ENCODE data around the gene MEGF9.

MEGF9 gene

DNA sequence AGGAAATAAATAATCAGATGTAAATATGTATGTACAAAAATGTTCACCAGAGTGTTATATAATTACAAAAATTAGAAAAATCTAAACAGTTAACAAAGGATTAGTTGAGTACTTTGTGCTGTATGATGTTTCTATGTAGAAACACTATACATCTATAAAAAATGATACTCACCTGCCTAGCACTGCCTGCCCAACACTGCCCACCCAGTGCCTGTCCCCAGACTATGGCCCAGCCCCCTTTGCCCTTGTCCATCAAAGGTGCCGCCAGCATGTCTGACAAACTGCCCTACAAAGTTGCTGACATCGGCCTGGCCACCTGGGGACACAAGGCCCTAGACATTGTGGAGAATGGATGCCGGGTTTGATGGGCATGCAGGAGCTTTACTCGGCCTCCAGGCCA, 6.1 kb upstream of the MEGF9 start:
- POLR2A ChIA-PET = no interaction called here
- no peaks in the 10 kb centered on the region for H3K36me3 ChIP-seq (ENCODE audit: control insufficient read depth in 4 of 4, insufficient read depth in 4 of 4, low read length in 3 of 4)
- no peak overlapping the region for H3K4me3 ChIP-seq (ENCODE audit: control insufficient read depth in 1 of 7, extremely low read depth in 1 of 7, insufficient read depth in 4 of 7, low read depth in 2 of 7, low read length in 6 of 7)
- 95% methylated on average over 3 of the region's 4 CpGs for WGBS (ENCODE audit: insufficient coverage)
- H3K27ac ChIP-seq (ENCODE audit: insufficient read depth in 1 of 2, low read depth in 1 of 2, low read length in 2 of 2, poor library complexity in 1 of 2, severe bottlenecking in 2 of 2) = no peak overlapping the region
- DNase-seq = no peak
- CTCF ChIA-PET = interaction anchor here (0.7 kb wide), 1 partner anchor 26 kb away, joined by 3 read pairs; no protein-coding TSS in a partner anchor
- H3K27me3 ChIP-seq (replicated peaks in 2 of 5; ENCODE audit: control insufficient read depth in 4 of 5, insufficient read depth in 5 of 5, low read length in 4 of 5) = peaks cover 0 to 3% (median 0%) of the 10 kb centered on the region in 5 experiments
- H3K9me3 ChIP-seq (ENCODE audit: control extremely low read depth in 1 of 5, control insufficient read depth in 4 of 5, insufficient read depth in 2 of 5, low read depth in 1 of 5, low read length in 4 of 5) = no peaks in the 10 kb centered on the region
- peaks cover 0 to 2% (median under 1%) of the 10 kb centered on the region in 4 experiments for H3K4me1 ChIP-seq (ENCODE audit: control extremely low read depth in 1 of 4, control insufficient read depth in 4 of 4, insufficient read depth in 4 of 4, low read length in 3 of 4)

GRCh38 chr9:120718316-120718715, 4.0 kb upstream of the MEGF9 start:
- ChIA-PET CTCF (interaction anchor here (1.4 to 1.5 kb wide), 3 partner anchors 14 to 56 kb away, joined by 3 to 5 read pairs (median 4); no protein-coding TSS in a partner anchor), POLR2A (interaction anchor here (0.6 kb wide), 1 partner anchor 54 kb away, joined by 5 read pairs; no protein-coding TSS in a partner anchor)
- Histone ChIP-seq H3K27ac (ENCODE audit: insufficient read depth in 1 of 2, low read depth in 1 of 2, low read length in 2 of 2, poor library complexity in 1 of 2, severe bottlenecking in 2 of 2) (no peak overlapping the region), H3K9me3 (ENCODE audit: control extremely low read depth in 1 of 5, control insufficient read depth in 4 of 5, insufficient read depth in 2 of 5, low read depth in 1 of 5, low read length in 4 of 5) (no peaks in the 10 kb centered on the region), H3K4me3 (ENCODE audit: control insufficient read depth in 1 of 7, extremely low read depth in 1 of 7, insufficient read depth in 4 of 7, low read depth in 2 of 7, low read length in 6 of 7) (no peak overlapping the region), H3K27me3 (replicated peaks in 2 of 5; ENCODE audit: control insufficient read depth in 4 of 5, insufficient read depth in 5 of 5, low read length in 4 of 5) (peaks cover 0 to 5% (median 0%) of the 10 kb centered on the region in 5 experiments), H3K4me1 (ENCODE audit: control extremely low read depth in 1 of 4, control insufficient read depth in 4 of 4, insufficient read depth in 4 of 4, low read length in 3 of 4) (peaks cover 0 to 17% (median 8%) of the 10 kb centered on the region in 4 experiments), H3K36me3 (ENCODE audit: control insufficient read depth in 4 of 4, insufficient read depth in 4 of 4, low read length in 3 of 4) (no peaks in the 10 kb centered on the region)
- 95% methylated on average over 2 of the region's 3 CpGs for WGBS (ENCODE audit: insufficient coverage)
- DNase-seq = no peak

GRCh38 chr9:120717176-120717575, 2.9 kb upstream of the MEGF9 start:
- H3K4me1 ChIP-seq (ENCODE audit: control extremely low read depth in 1 of 4, control insufficient read depth in 4 of 4, insufficient read depth in 4 of 4, low read length in 3 of 4) = peaks cover 4 to 25% (median 19%) of the 10 kb centered on the region in 4 experiments

DNA sequence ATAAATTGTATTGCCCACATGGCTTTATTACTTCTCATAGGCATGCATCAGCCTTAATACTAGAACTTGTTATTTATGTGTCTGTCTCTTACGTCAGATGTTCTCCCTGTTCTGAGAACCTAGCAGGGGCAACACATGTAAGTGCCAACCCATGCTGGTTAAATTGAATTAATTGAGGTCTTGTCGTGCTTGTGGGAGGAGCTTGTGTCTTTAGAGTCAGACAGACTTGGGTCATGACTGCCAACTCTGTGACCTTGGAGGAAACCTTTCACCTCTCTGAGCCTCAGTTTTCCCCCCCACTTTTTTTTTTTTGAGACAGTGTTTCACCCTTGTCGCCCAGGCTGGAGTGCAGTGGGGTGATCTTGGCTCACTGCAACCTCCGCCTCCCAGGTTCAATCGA, 2.2 kb upstream of the MEGF9 start:
- no peak for DNase-seq
- POLR2A ChIA-PET = no interaction called here
- CTCF ChIA-PET = no interaction called here
- H3K9me3 ChIP-seq (ENCODE audit: control extremely low read depth in 1 of 5, control insufficient read depth in 4 of 5, insufficient read depth in 2 of 5, low read depth in 1 of 5, low read length in 4 of 5) = no peaks in the 10 kb centered on the region
- H3K27ac ChIP-seq (ENCODE audit: insufficient read depth in 1 of 2, low read depth in 1 of 2, low read length in 2 of 2, poor library complexity in 1 of 2, severe bottlenecking in 2 of 2) = no peak overlapping the region
- peaks cover 0 to 5% (median 0%) of the 10 kb centered on the region in 5 experiments for H3K27me3 ChIP-seq (replicated peaks in 2 of 5; ENCODE audit: control insufficient read depth in 4 of 5, insufficient read depth in 5 of 5, low read length in 4 of 5)
- H3K36me3 ChIP-seq (ENCODE audit: control insufficient read depth in 4 of 4, insufficient read depth in 4 of 4, low read length in 3 of 4) = no peaks in the 10 kb centered on the region
- no peak overlapping the region for H3K4me3 ChIP-seq (ENCODE audit: control insufficient read depth in 1 of 7, extremely low read depth in 1 of 7, insufficient read depth in 4 of 7, low read depth in 2 of 7, low read length in 6 of 7)
- WGBS (ENCODE audit: insufficient coverage) = 92% methylated on average over 5 of the region's 5 CpGs
- peaks cover 4 to 32% (median 25%) of the 10 kb centered on the region in 4 experiments for H3K4me1 ChIP-seq (ENCODE audit: control extremely low read depth in 1 of 4, control insufficient read depth in 4 of 4, insufficient read depth in 4 of 4, low read length in 3 of 4)

More at GRCh38 chr9:120717176-120717575, 2.9 kb upstream of the MEGF9 start:
- Histone ChIP-seq H3K4me3 (ENCODE audit: control insufficient read depth in 1 of 7, extremely low read depth in 1 of 7, insufficient read depth in 4 of 7, low read depth in 2 of 7, low read length in 6 of 7) (no peak overlapping the region), H3K9me3 (ENCODE audit: control extremely low read depth in 1 of 5, control insufficient read depth in 4 of 5, insufficient read depth in 2 of 5, low read depth in 1 of 5, low read length in 4 of 5) (no peaks in the 10 kb centered on the region), H3K27me3 (replicated peaks in 2 of 5; ENCODE audit: control insufficient read depth in 4 of 5, insufficient read depth in 5 of 5, low read length in 4 of 5) (peaks cover 0 to 5% (median 0%) of the 10 kb centered on the region in 5 experiments), H3K27ac (ENCODE audit: insufficient read depth in 1 of 2, low read depth in 1 of 2, low read length in 2 of 2, poor library complexity in 1 of 2, severe bottlenecking in 2 of 2) (no peak overlapping the region), H3K36me3 (ENCODE audit: control insufficient read depth in 4 of 4, insufficient read depth in 4 of 4, low read length in 3 of 4) (no peaks in the 10 kb centered on the region)
- WGBS (ENCODE audit: insufficient coverage) = 100% methylated on average over 1 of the region's 2 CpGs
- ChIA-PET POLR2A (no interaction called here), CTCF (interaction anchor here (1.4 kb wide), 1 partner anchor 18 kb away, joined by 5 read pairs; no protein-coding TSS in a partner anchor)
- DNase-seq = no peak

DNA sequence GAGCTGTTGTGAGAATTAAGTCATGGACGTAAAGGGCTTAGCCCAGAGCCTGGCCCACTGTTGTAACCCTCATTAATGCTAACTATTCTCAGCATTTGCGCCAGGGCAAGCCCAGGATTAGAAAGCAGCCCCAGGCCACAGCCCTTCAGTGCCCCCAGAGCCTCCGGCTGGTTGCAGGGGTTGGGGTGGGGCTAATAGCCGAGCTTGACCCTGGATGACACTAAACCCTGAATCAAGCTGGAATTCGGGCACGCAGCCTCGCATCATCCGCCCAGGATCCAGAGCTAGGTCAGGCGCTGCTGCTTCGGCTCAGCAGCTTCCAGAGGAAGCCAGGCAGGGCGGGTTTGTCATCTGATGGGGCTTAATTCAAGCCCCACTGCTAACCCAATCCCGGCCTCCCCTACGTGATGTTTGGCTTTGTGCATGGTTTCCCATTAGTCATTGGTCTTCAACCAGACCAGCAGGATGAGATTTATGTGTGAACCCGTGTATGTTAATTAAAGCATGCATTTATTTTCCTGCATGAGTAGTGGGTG, 1.2 kb upstream of the MEGF9 start:
- no peaks in the 10 kb centered on the region for H3K36me3 ChIP-seq (ENCODE audit: control insufficient read depth in 4 of 4, insufficient read depth in 4 of 4, low read length in 3 of 4)
- H3K27me3 ChIP-seq (replicated peaks in 2 of 5; ENCODE audit: control insufficient read depth in 4 of 5, insufficient read depth in 5 of 5, low read length in 4 of 5) = peaks cover 0 to 5% (median 0%) of the 10 kb centered on the region in 5 experiments
- ChIA-PET CTCF (interaction anchor here (1.1 to 1.9 kb wide), 4 partner anchors 9 to 19 kb away, joined by 3 to 5 read pairs (median 4); no protein-coding TSS in a partner anchor), POLR2A (no interaction called here)
- peak overlapping the region in 3 of 7 experiments; percentile 84 to 92 (median 89) for H3K4me3 ChIP-seq (ENCODE audit: control insufficient read depth in 1 of 7, extremely low read depth in 1 of 7, insufficient read depth in 4 of 7, low read depth in 2 of 7, low read length in 6 of 7)
- peaks cover 5 to 40% (median 32%) of the 10 kb centered on the region in 4 experiments for H3K4me1 ChIP-seq (ENCODE audit: control extremely low read depth in 1 of 4, control insufficient read depth in 4 of 4, insufficient read depth in 4 of 4, low read length in 3 of 4)
- WGBS (ENCODE audit: insufficient coverage) = 76% methylated on average over 13 of the region's 14 CpGs
- peak in 1 of 3 donors; percentile 30 for DNase-seq
- H3K9me3 ChIP-seq (ENCODE audit: control extremely low read depth in 1 of 5, control insufficient read depth in 4 of 5, insufficient read depth in 2 of 5, low read depth in 1 of 5, low read length in 4 of 5) = no peaks in the 10 kb centered on the region
- no peak overlapping the region for H3K27ac ChIP-seq (ENCODE audit: insufficient read depth in 1 of 2, low read depth in 1 of 2, low read length in 2 of 2, poor library complexity in 1 of 2, severe bottlenecking in 2 of 2)

DNA sequence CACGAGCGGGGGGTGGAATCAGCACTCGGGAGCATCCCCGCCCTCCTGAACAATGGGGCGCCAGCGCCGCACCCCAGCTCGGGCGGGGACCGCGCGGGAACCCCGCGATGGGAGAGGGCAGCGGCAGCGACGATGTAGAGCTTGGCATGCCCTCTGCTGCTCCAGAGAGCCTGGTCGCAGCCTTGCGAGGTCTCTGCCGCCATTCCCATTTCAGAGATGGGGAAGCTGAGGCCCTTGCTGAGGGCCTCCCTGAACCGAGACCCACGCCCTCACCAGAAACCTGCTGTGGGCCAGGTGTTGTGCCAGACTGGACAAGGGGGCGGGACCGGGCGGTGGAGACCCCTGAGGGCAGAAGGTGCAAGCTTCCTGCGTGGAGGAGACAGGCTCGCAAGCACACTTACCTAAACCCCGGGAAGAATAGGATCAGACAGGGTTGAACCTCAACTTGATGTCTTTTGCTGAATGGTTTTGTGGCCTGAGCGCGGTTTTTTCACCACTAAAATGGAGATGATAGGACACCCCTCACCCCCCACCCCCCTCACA, 647 bp upstream of the MEGF9 start:
- WGBS (ENCODE audit: insufficient coverage) = 2% methylated on average over 19 of the region's 30 CpGs
- ChIA-PET CTCF (interaction anchor here (1.0 to 1.9 kb wide), 6 partner anchors 9 to 71 kb away, joined by 3 to 5 read pairs (median 3); no protein-coding TSS in a partner anchor), POLR2A (interaction anchor here (0.5 kb wide), 1 partner anchor 21 kb away, joined by 4 read pairs; no protein-coding TSS in a partner anchor)

More for the DNA sequence above, 647 bp upstream of the MEGF9 start:
- H3K4me3 ChIP-seq (ENCODE audit: control insufficient read depth in 1 of 7, extremely low read depth in 1 of 7, insufficient read depth in 4 of 7, low read depth in 2 of 7, low read length in 6 of 7) = peak overlapping the region; percentile 53 to 92 (median 82)
- H3K36me3 ChIP-seq (ENCODE audit: control insufficient read depth in 4 of 4, insufficient read depth in 4 of 4, low read length in 3 of 4) = no peaks in the 10 kb centered on the region
- peak in 2 of 3 donors; percentile 28 to 37 for DNase-seq
- no peaks in the 10 kb centered on the region for H3K9me3 ChIP-seq (ENCODE audit: control extremely low read depth in 1 of 5, control insufficient read depth in 4 of 5, insufficient read depth in 2 of 5, low read depth in 1 of 5, low read length in 4 of 5)
- H3K27ac ChIP-seq (ENCODE audit: insufficient read depth in 1 of 2, low read depth in 1 of 2, low read length in 2 of 2, poor library complexity in 1 of 2, severe bottlenecking in 2 of 2) = peak overlapping the region in 1 of 2 experiments; percentile 25
- peaks cover 0 to 5% (median 0%) of the 10 kb centered on the region in 5 experiments for H3K27me3 ChIP-seq (replicated peaks in 2 of 5; ENCODE audit: control insufficient read depth in 4 of 5, insufficient read depth in 5 of 5, low read length in 4 of 5)
- H3K4me1 ChIP-seq (ENCODE audit: control extremely low read depth in 1 of 4, control insufficient read depth in 4 of 4, insufficient read depth in 4 of 4, low read length in 3 of 4) = peaks cover 5 to 43% (median 32%) of the 10 kb centered on the region in 4 experiments

Data from common myeloid progenitor, CD34-positive (primary cell).